Neuronal stem cell (in vitro differentiated cells): Measurements from ENCODE around the gene LIPT1.

ENCODE experiments used
- DNase-seq: peaks from one replicate; pipeline ENCODE4 v3.0.0-alpha.2; 2013; ENCODE audit warnings: low spot score
- H2AFZ ChIP-seq: one replicate; pipeline ENCODE4 v1.6.1; 2013; ENCODE audit warnings: mild to moderate bottlenecking, low read length, inconsistent platforms
- H2AK5ac ChIP-seq: 2 replicates; pipeline ENCODE4 v1.6.1; 2013; ENCODE audit warnings: low read depth, mild to moderate bottlenecking, inconsistent platforms, low read length, moderate library complexity, mixed read lengths
- H2BK120ac ChIP-seq: 2 replicates; pipeline ENCODE4 v1.6.1; 2013; ENCODE audit warnings: low read depth, mild to moderate bottlenecking, inconsistent platforms, low read length, moderate library complexity, mixed read lengths
- H2BK12ac ChIP-seq: one replicate; pipeline ENCODE4 v1.6.1; 2013; ENCODE audit warnings: low read length, inconsistent platforms
- H2BK15ac ChIP-seq: 2 replicates; pipeline ENCODE4 v1.6.1; 2013; ENCODE audit warnings: mild to moderate bottlenecking, low read length, inconsistent platforms, mixed read lengths
- H2BK5ac ChIP-seq: one replicate; pipeline ENCODE4 v1.6.1; 2013; ENCODE audit warnings: inconsistent platforms, mild to moderate bottlenecking, low read length, moderate library complexity
- H3K14ac ChIP-seq: one replicate; pipeline ENCODE4 v1.6.1; 2013; ENCODE audit warnings: low read length, inconsistent platforms
- H3K18ac ChIP-seq: 2 replicates; pipeline ENCODE4 v1.6.1; 2013; ENCODE audit warnings: low read length, inconsistent platforms
- H3K23ac ChIP-seq: 2 replicates; pipeline ENCODE4 v1.6.1; 2013; ENCODE audit warnings: low read depth, mild to moderate bottlenecking, mixed read lengths, low read length, inconsistent platforms; ENCODE audit not compliant: poor library complexity
- H3K27ac ChIP-seq: replicated peaks from 3 replicates; pipeline ENCODE4 v1.5.1; 2013; ENCODE audit warnings: low read length, inconsistent platforms
- H3K27me3 ChIP-seq, 3 experiments: 2 replicates each; pipeline ENCODE4 v1.6.1; 2013; ENCODE audit warnings: low read length in 3 of 3, mild to moderate bottlenecking in 2 of 3, inconsistent platforms in 1 of 3, low read depth in 1 of 3, mixed read lengths in 1 of 3, moderate library complexity in 1 of 3; ENCODE audit not compliant: control insufficient read depth in 3 of 3, insufficient read depth in 3 of 3
- H3K36me3 ChIP-seq, 2 donors: replicated peaks in 1 of 2; 2 replicates each; pipeline ENCODE4 v1.6.1; 2013; ENCODE audit warnings: low read length in 2 of 2; ENCODE audit not compliant: control insufficient read depth in 2 of 2, insufficient read depth in 2 of 2
- H3K4ac ChIP-seq: 2 replicates; pipeline ENCODE4 v1.6.1; 2013; ENCODE audit warnings: inconsistent platforms, mild to moderate bottlenecking, low read length, moderate library complexity
- H3K4me1 ChIP-seq, 2 donors: 1 replicate in 1 of 2; 2 replicates in 1 of 2; pipeline ENCODE4 v1.6.1; 2013; ENCODE audit warnings: low read length in 2 of 2, low read depth in 1 of 2; ENCODE audit not compliant: control insufficient read depth in 2 of 2, insufficient read depth in 1 of 2
- H3K4me2 ChIP-seq: one replicate; pipeline ENCODE4 v1.6.1; 2013; ENCODE audit warnings: mild to moderate bottlenecking, low read length, inconsistent platforms; ENCODE audit not compliant: insufficient read depth, poor library complexity, severe bottlenecking
- H3K4me3 ChIP-seq, 2 donors: 2 replicates each; pipeline ENCODE4 v1.5.1; 2013; ENCODE audit warnings: low read length in 2 of 2, mild to moderate bottlenecking in 2 of 2, inconsistent platforms in 1 of 2, moderate library complexity in 1 of 2
- H3K79me1 ChIP-seq: one replicate; pipeline ENCODE4 v1.6.1; 2013; ENCODE audit warnings: low read depth, mild to moderate bottlenecking, inconsistent platforms, low read length, moderate library complexity
- H3K9ac ChIP-seq: one replicate; pipeline ENCODE4 v1.6.1; 2013; ENCODE audit warnings: mild to moderate bottlenecking, low read depth, low read length, inconsistent platforms; ENCODE audit not compliant: poor library complexity
- H3K9me3 ChIP-seq, 2 donors: replicated peaks in 1 of 2; 2 replicates each; pipeline versions ENCODE3 to v1.6.1; 2013; ENCODE audit warnings: low read length in 2 of 2, mild to moderate bottlenecking in 2 of 2, inconsistent platforms in 1 of 2, low read depth in 1 of 2, mixed read lengths in 1 of 2, moderate library complexity in 1 of 2; ENCODE audit not compliant: control insufficient read depth in 2 of 2, insufficient read depth in 1 of 2
- H4K8ac ChIP-seq: one replicate; pipeline ENCODE4 v1.6.1; 2013; ENCODE audit warnings: low read depth, mild to moderate bottlenecking, inconsistent platforms, low read length, moderate library complexity
- H4K91ac ChIP-seq: one replicate; pipeline ENCODE4 v1.6.1; 2013; ENCODE audit warnings: low read length, low read depth, mild to moderate bottlenecking, inconsistent platforms; ENCODE audit not compliant: poor library complexity
- WGBS, 2 donors: extraction: QIAGEN DNeasy Blood & Tissue Kit; methylation state at CpG; one replicate each; pipeline ENCODE4 v1.1.7; 2013; ENCODE audit warnings: missing lambda C conversion rate in 2 of 2, mixed read lengths in 1 of 2; ENCODE audit not compliant: insufficient read length in 2 of 2, insufficient replicate concordance in 1 of 2; ENCODE audit errors: extremely low coverage in 2 of 2; 5-methylcytosine and 5-hydroxymethylcytosine counted together

LIPT1 gene

DNA sequence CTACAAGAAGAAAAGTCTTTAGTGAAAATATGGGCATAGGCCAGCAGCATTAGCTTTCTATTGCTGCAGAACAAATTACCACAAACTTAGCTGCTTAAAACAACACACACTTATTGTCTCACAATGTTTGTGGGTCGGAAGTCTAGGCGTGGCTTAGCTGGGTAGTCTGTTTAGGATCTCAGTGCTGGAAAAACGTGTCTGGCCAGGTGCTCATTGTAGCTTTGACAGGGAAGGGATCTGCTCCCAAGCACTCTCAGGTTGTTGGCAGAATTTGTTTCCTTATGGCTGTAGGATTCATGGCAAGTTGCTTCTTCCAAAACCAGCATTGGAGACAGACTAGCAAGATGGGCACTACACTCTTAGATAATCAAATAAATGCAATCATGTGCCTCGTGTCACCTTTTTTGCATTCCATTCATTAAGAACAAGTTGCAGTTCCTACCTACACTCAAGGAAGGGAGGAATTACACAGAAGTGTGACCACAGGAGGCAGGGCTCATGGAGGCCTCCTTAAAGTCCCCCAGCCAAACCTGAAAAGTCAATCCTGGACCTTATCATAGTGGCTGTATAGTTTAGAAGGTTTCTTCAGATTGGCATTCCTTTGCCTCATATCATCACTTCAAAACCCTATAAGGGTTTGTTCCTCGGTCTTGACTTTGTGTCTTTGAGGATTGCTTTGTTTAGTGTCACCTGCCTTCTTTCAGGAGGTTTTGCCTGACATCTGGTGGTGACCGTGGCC, 43.5 kb downstream of the LIPT1 start:
- no peak overlapping the region for H3K18ac ChIP-seq
- H2AFZ ChIP-seq = no peak overlapping the region
- H4K8ac ChIP-seq = no peak overlapping the region
- H3K4me1 ChIP-seq = no peaks in the 10 kb centered on the region
- H3K9me3 ChIP-seq = no peaks in the 10 kb centered on the region
- no peak overlapping the region for H3K27ac ChIP-seq
- H2BK15ac ChIP-seq = no peak overlapping the region
- no CpG with 5 or more reads among the region's 6 CpGs for WGBS, 2 donors
- no peak overlapping the region for H2AK5ac ChIP-seq
- no peak for DNase-seq
- H3K23ac ChIP-seq = no peak overlapping the region
- no peak overlapping the region for H3K9ac ChIP-seq
- H3K27me3 ChIP-seq = no peaks in the 10 kb centered on the region
- no peaks in the 10 kb centered on the region for H3K79me1 ChIP-seq
- H3K4me3 ChIP-seq = no peak overlapping the region
- H3K36me3 ChIP-seq = peaks cover 14 to 83% of the 10 kb centered on the region in 2 donors
- no peak overlapping the region for H3K4me2 ChIP-seq
- no peak overlapping the region for H2BK5ac ChIP-seq
- no peak overlapping the region for H2BK120ac ChIP-seq
- H3K14ac ChIP-seq = no peak overlapping the region
- H2BK12ac ChIP-seq = no peak overlapping the region
- no peak overlapping the region for H4K91ac ChIP-seq
- no peak overlapping the region for H3K4ac ChIP-seq

DNA sequence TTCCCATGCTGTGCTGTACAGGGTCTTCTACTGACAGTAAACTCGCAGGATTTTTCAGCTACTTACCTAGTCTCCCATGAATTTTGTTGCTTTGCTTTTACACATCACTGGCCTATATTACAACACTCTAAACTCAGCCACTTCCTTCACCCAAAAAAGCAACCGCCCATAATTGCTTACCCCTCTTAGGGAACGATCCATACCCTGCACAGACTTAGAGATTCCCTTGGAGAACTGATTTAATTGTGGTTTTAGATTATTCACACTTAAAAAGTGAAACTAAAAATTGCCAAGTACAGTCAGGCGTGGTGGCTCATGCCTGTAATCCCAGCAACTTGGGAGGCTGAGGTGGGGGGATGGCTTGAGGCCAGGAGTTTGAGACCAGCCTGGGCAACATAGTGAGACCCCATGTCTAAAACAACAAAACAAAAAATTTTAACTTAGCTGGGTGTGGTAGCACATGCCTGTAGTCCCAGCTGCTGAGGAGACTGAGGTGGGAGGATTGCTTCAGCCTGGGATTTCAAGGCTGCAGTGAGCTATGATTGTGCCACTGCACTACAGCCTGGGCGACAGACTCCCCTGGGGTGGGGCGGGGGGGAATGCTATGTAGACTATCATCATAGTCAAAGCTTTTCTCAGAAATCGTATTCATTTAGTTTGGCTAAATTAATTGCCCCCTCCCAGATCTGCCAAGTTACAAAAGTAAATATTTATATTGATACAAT, 45.5 kb downstream of the LIPT1 start:
- Histone ChIP-seq H2AK5ac (no peak overlapping the region), H3K4me3 (no peak overlapping the region), H2BK5ac (no peak overlapping the region), H3K4ac (no peak overlapping the region), H3K4me1 (no peaks in the 10 kb centered on the region), H3K27ac (no peak overlapping the region), H3K27me3 (no peaks in the 10 kb centered on the region), H2AFZ (no peak overlapping the region), H3K9ac (no peak overlapping the region), H3K14ac (no peak overlapping the region), H3K4me2 (no peak overlapping the region), H2BK12ac (no peak overlapping the region), H3K23ac (no peak overlapping the region), H3K79me1 (no peaks in the 10 kb centered on the region), H2BK120ac (no peak overlapping the region), H2BK15ac (no peak overlapping the region), H3K18ac (no peak overlapping the region), H4K91ac (no peak overlapping the region), H4K8ac (no peak overlapping the region), H3K9me3 (no peaks in the 10 kb centered on the region), H3K36me3 (peaks cover 14 to 63% of the 10 kb centered on the region in 2 donors)
- no CpG with 5 or more reads among the region's 7 CpGs for WGBS, 2 donors
- no peak for DNase-seq

DNA sequence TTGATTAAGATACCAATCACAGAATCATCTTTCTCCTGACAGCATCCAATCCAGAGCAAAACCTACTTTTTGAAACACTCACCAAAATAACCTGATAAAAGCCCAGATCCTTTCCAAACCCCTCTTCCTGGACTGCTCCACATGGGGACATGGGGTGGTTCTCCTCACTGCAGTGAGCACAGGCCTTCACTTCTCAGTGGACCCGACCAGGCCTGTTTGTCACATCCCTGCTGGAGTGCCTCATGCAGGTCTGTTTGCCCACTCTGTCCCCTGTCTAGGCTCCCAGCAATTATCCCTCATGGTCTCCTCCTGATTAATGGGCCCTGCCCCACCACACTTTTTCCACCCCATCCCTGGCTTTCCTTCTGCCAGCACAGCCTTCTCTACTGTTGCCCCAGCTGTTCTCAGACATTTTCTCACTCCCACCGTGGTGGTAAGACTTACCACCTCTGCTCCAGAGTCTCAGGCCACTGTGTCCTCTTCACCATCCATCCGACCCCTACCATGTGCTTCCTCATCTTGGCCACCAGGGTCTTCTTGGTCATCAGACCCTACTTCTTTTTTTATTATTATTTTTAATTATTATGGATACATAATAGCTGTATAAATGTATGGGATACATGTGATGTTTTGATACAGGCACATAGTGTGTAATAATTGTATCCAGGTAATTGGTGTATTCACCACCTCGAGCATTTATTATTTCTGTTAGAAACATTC, 47.4 kb downstream of the LIPT1 start:
- WGBS, 2 donors = no CpG with 5 or more reads among the region's 4 CpGs

DNA sequence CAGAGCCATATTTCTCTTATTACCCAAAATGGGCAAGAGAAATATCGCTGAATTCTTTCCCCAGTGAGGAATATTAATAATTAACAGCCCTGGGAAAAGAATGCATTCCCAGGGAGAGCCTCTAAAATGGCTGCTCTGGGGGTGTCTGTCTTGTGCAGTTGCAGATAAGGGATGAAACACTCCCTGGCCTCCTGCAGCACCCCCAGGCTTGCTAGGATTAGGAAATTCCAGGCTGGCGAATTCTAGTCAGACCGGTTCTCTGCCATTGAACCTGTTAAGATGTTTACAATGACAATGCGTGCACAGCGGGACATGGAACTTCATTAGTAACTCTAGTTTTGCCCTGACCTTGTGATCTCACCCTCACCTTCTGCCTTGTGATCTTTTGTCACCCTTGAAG, 50.7 kb downstream of the LIPT1 start:
- Histone ChIP-seq H3K79me1 (no peaks in the 10 kb centered on the region), H3K36me3 (peaks cover 2 to 15% of the 10 kb centered on the region in 2 donors), H3K9me3 (peaks cover 0 to 8% of the 10 kb centered on the region in 2 donors), H3K4me1 (no peaks in the 10 kb centered on the region), H3K27ac (no peak overlapping the region), H3K23ac (no peak overlapping the region), H3K14ac (no peak overlapping the region), H3K27me3 (no peaks in the 10 kb centered on the region), H3K4me2 (no peak overlapping the region), H3K4ac (no peak overlapping the region), H3K4me3 (no peak overlapping the region), H4K8ac (no peak overlapping the region), H2BK15ac (no peak overlapping the region), H4K91ac (no peak overlapping the region), H2BK5ac (no peak overlapping the region), H2BK120ac (no peak overlapping the region), H3K9ac (no peak overlapping the region), H2BK12ac (no peak overlapping the region), H2AFZ (no peak overlapping the region), H2AK5ac (no peak overlapping the region), H3K18ac (no peak overlapping the region)
- no CpG with 5 or more reads among the region's 5 CpGs for WGBS, 2 donors
- DNase-seq = no peak

More for the DNA sequence above, 47.4 kb downstream of the LIPT1 start:
- H2AFZ ChIP-seq = no peak overlapping the region
- H3K4me1 ChIP-seq = no peaks in the 10 kb centered on the region
- no peak overlapping the region for H3K4ac ChIP-seq
- H3K23ac ChIP-seq = no peak overlapping the region
- H3K4me3 ChIP-seq = no peak overlapping the region
- H3K9ac ChIP-seq = no peak overlapping the region
- no peak overlapping the region for H3K4me2 ChIP-seq
- H2BK120ac ChIP-seq = no peak overlapping the region
- no peak overlapping the region for H4K91ac ChIP-seq
- H4K8ac ChIP-seq = no peak overlapping the region
- no peak overlapping the region for H2AK5ac ChIP-seq
- H2BK12ac ChIP-seq = no peak overlapping the region
- no peak overlapping the region for H2BK5ac ChIP-seq
- H3K14ac ChIP-seq = no peak overlapping the region
- H3K36me3 ChIP-seq = peaks cover 8 to 44% of the 10 kb centered on the region in 2 donors
- H3K27me3 ChIP-seq = no peaks in the 10 kb centered on the region
- no peaks in the 10 kb centered on the region for H3K9me3 ChIP-seq
- H2BK15ac ChIP-seq = no peak overlapping the region
- H3K27ac ChIP-seq = no peak overlapping the region
- H3K79me1 ChIP-seq = no peaks in the 10 kb centered on the region
- no peak overlapping the region for H3K18ac ChIP-seq
- DNase-seq = no peak
